Measurements from ENCODE around the gene PATE1. TPM values are rescaled to one million over a fixed set of nuclear protein-coding genes. Genes with fewer than 3 reads are reported as not detected.
"Not testable (repeated sequence)": the region's sequence is repeated elsewhere in the genome, so short reads cannot be mapped to it uniquely, and the experiment has no call there.

The PATE1 gene
- total RNA-seq, 2 experiments from 2014 or later = not detected

DNA sequence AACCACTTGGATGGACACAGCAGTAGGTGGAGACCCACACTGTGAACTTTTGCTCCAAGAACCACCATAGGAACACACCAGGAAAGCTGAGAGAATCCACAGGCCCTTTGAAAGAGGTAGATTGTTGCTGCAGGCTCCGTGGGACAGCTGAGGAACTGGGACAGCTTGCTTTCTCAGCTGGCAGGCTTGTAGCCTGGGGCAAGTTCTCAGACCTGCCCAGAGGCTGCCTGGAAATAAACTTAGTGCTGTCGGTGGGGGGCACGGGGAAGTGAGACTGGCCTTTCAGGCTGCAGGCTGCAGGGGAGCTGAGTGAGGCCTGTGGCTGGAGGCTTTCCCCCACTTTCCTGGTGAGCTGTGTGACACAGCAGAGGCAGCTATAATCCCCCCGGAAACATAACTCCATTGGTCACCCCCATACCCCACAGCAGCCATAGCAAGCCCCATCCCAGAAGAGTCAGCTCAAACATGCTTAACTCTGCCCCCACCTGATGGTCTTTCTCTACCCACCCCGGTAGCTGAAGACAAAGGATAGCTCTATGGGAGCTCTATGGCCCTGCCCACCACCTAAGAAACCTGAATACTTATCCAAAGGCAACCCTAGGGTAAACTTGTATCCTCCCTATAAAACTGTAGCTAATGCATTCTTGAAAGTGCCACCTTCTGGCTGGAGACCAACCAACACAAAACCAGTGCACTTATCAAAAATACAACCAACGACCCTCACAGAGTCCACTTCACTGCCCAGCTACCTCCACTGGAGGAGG, 44.0 kb upstream of the PATE1 start:
- H3K9me2 ChIP-seq (ENCODE audit: insufficient read depth, low read length) = no peaks in the 10 kb centered on the region
- CTCF ChIA-PET (ENCODE audit: unreplicated experiment) = no interaction called here
- no peaks in the 10 kb centered on the region for H3K4me1 ChIP-seq (ENCODE audit: insufficient read depth, low read length, poor library complexity, severe bottlenecking)
- H3K4me2 ChIP-seq (ENCODE audit: low read length) = no peak overlapping the region
- no peak overlapping the region for H3K4me3 ChIP-seq (ENCODE audit: low read depth, low read length, poor library complexity, severe bottlenecking)
- POLR2A ChIA-PET = interaction anchor here (0.8 to 1.7 kb wide), 3 partner anchors 14 to 75 kb away, joined by 3 to 7 read pairs (median 4); no protein-coding TSS in a partner anchor
- TF ChIP-seq, protein P1, sequence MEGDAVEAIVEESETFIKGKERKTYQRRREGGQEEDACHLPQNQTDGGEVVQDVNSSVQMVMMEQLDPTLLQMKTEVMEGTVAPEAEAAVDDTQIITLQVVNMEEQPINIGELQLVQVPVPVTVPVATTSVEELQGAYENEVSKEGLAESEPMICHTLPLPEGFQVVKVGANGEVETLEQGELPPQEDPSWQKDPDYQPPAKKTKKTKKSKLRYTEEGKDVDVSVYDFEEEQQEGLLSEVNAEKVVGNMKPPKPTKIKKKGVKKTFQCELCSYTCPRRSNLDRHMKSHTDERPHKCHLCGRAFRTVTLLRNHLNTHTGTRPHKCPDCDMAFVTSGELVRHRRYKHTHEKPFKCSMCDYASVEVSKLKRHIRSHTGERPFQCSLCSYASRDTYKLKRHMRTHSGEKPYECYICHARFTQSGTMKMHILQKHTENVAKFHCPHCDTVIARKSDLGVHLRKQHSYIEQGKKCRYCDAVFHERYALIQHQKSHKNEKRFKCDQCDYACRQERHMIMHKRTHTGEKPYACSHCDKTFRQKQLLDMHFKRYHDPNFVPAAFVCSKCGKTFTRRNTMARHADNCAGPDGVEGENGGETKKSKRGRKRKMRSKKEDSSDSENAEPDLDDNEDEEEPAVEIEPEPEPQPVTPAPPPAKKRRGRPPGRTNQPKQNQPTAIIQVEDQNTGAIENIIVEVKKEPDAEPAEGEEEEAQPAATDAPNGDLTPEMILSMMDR (conservative IDR thresholded peaks at IDR 0.05; ENCODE audit: low read length) = 0 out of 2 replicates have a peak, but pooled peaks have one; percentile 5
- no peak for TF ChIP-seq EZH2phosphoT487 (IDR thresholded peaks at IDR 0.05; ENCODE audit: borderline replicate concordance, low read depth, low read length)
- H3K79me2 ChIP-seq (ENCODE audit: insufficient read depth, low read depth, low read length) = no peaks in the 10 kb centered on the region
- H3K9me3 ChIP-seq (ENCODE audit: low read length) = no peaks in the 10 kb centered on the region
- no peak overlapping the region for H2AFZ ChIP-seq (ENCODE audit: low read length)
- no peaks in the 10 kb centered on the region for H4K20me1 ChIP-seq (ENCODE audit: insufficient read depth, low read length)
- no peak overlapping the region for H3K27ac ChIP-seq (ENCODE audit: low read depth, low read length, poor library complexity, severe bottlenecking)
- DNase-seq (ENCODE audit: low spot score) = no peak
- intact Hi-C loops (cut with micrococcal nuclease; ENCODE audit: unreplicated experiment) = no loop called here
- BruUV-seq (replicated peaks) = no TSS peak
- H3K36me3 ChIP-seq (ENCODE audit: insufficient read depth, low read length) = no peaks in the 10 kb centered on the region

DNA sequence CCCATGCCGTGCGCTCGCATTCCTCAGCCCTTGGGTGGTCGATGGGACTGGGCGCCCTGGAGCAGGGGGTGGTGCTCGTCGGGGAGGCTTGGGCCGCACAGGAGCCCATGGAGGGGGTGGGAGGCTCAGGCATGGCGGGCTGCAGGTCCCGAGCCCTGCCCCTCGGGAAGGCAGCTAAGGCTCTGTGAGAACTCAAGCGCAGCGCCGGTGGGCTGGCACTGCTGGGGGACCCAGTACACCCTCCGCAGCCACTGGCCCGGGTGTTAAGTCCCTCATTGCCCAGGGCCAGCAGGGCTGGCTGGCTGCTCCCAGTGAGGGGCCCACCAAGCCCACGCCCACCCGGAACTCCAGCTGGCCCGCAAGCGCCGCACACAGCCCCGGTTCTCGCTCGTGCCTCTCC, 41.4 kb upstream of the PATE1 start:
- DNase-seq (ENCODE audit: low spot score); H3K36me3 ChIP-seq (ENCODE audit: insufficient read depth, low read length); intact Hi-C loops (cut with micrococcal nuclease; ENCODE audit: unreplicated experiment); H3K79me2 ChIP-seq (ENCODE audit: insufficient read depth, low read depth, low read length); H3K27ac ChIP-seq (ENCODE audit: low read depth, low read length, poor library complexity, severe bottlenecking); H2AFZ ChIP-seq (ENCODE audit: low read length); H3K4me1 ChIP-seq (ENCODE audit: insufficient read depth, low read length, poor library complexity, severe bottlenecking); H4K20me1 ChIP-seq (ENCODE audit: insufficient read depth, low read length); H3K9me3 ChIP-seq (ENCODE audit: low read length); CTCF ChIA-PET (ENCODE audit: unreplicated experiment); POLR2A ChIA-PET; H3K4me3 ChIP-seq (ENCODE audit: low read depth, low read length, poor library complexity, severe bottlenecking); H3K9me2 ChIP-seq (ENCODE audit: insufficient read depth, low read length); BruUV-seq (replicated peaks); H3K4me2 ChIP-seq (ENCODE audit: low read length): not testable (repeated sequence)

DNA sequence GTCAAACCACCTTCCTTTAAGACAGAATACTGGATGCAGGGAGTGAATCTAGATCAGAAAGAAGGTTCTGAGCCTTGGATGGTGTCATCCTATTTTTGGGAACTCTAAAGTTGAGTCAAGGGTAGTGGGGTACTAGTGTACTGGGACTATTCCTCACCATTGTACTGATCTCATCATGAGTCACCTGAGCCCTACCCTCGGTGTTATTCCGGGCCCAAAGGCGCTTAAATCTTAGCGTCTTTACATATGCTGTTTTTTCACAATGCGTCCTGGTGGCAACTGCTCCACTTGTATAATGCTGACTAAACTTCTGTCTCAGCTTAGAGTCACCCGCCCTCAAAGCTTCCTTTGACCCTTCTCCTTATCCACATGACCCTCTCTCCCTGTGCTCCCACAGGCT, 25.3 kb upstream of the PATE1 start:
- BruUV-seq (replicated peaks) = no TSS peak
- Histone ChIP-seq H2AFZ (ENCODE audit: low read length) (no peak overlapping the region), H3K4me1 (ENCODE audit: insufficient read depth, low read length, poor library complexity, severe bottlenecking) (no peaks in the 10 kb centered on the region), H3K4me3 (ENCODE audit: low read depth, low read length, poor library complexity, severe bottlenecking) (no peak overlapping the region), H3K36me3 (ENCODE audit: insufficient read depth, low read length) (no peaks in the 10 kb centered on the region), H3K4me2 (ENCODE audit: low read length) (no peak overlapping the region), H4K20me1 (ENCODE audit: insufficient read depth, low read length) (no peaks in the 10 kb centered on the region), H3K79me2 (ENCODE audit: insufficient read depth, low read depth, low read length) (no peaks in the 10 kb centered on the region), H3K9me2 (ENCODE audit: insufficient read depth, low read length) (no peaks in the 10 kb centered on the region), H3K9me3 (ENCODE audit: low read length) (no peaks in the 10 kb centered on the region), H3K27ac (ENCODE audit: low read depth, low read length, poor library complexity, severe bottlenecking) (no peak overlapping the region)
- ChIA-PET CTCF (ENCODE audit: unreplicated experiment) (no interaction called here), POLR2A (interaction anchor here (0.7 kb wide), 1 partner anchor 331 kb away, joined by 3 read pairs; no protein-coding TSS in a partner anchor)
- intact Hi-C loops (cut with micrococcal nuclease; ENCODE audit: unreplicated experiment) = no loop called here
- TF ChIP-seq EZH2phosphoT487 (IDR thresholded peaks at IDR 0.05; ENCODE audit: borderline replicate concordance, low read depth, low read length) = no peak
- TF ChIP-seq, protein P1 (conservative IDR thresholded peaks at IDR 0.05; ENCODE audit: low read length) = no peak
- DNase-seq (ENCODE audit: low spot score) = no peak

All from OCI-LY7 (cell line).